Nephron (organoid): ENCODE results near the gene DNASE1L3.
"Not testable (repeated sequence)": the region's sequence is repeated elsewhere in the genome, so short reads cannot be mapped to it uniquely, and the experiment has no call there.

ENCODE experiments used
- H3K27ac Mint-ChIP-seq, 3 experiments: 2 replicates each; pipeline ENCODE4 v1.8.0; 2020; ENCODE audit warnings: mixed read lengths in 3 of 3, mild to moderate bottlenecking in 2 of 3, moderate library complexity in 1 of 3
- H3K27me3 Mint-ChIP-seq: 2 replicates; pipeline ENCODE4 v1.8.0; 2021; ENCODE audit warnings: low read depth, mild to moderate bottlenecking, moderate library complexity, mixed read lengths
- H3K36me3 Mint-ChIP-seq: 2 replicates; pipeline ENCODE4 v1.8.0; 2020; ENCODE audit warnings: low read depth, mixed read lengths
- H3K4me1 Mint-ChIP-seq: 2 replicates; pipeline ENCODE4 v1.8.0; 2020; ENCODE audit warnings: mixed read lengths
- H3K4me3 Mint-ChIP-seq, 3 experiments: 2 replicates each; pipeline ENCODE4 v1.8.0; 2020; ENCODE audit warnings: mild to moderate bottlenecking in 3 of 3, mixed read lengths in 3 of 3, moderate library complexity in 2 of 3
- H3K9me3 Mint-ChIP-seq: 2 replicates; pipeline ENCODE4 v1.8.0; 2020; ENCODE audit warnings: mixed read lengths
- CTCF ChIP-seq, 3 experiments: fragments of 200-600 bp; sonication (generic); IDR thresholded peaks; one replicate each; pipeline ENCODE4 v1.5.0; 2021; ENCODE audit warnings: antibody characterized with exemption in 3 of 3; ENCODE audit not compliant: unreplicated experiment in 3 of 3

The DNASE1L3 gene

GRCh38 chr3:58206406-58207011 is 4.3 kb downstream of the DNASE1L3 start:
- Mint-ChIP-seq H3K27me3 (peaks cover 37% of the 10 kb centered on the region), H3K4me3 (no peak overlapping the region), H3K9me3 (no peaks in the 10 kb centered on the region), H3K4me1 (peaks cover 9% of the 10 kb centered on the region), H3K27ac (no peak overlapping the region), H3K36me3 (no peaks in the 10 kb centered on the region)
- no peak for TF ChIP-seq CTCF (IDR thresholded peaks at IDR 0.05; ENCODE audit: unreplicated experiment in 3 of 3)

- no peak overlapping the region for H3K27ac Mint-ChIP-seq
- H3K27me3 Mint-ChIP-seq = peaks cover 37% of the 10 kb centered on the region
- no peak for TF ChIP-seq CTCF (IDR thresholded peaks at IDR 0.05; ENCODE audit: unreplicated experiment in 3 of 3)
- H3K36me3 Mint-ChIP-seq = no peaks in the 10 kb centered on the region
- no peaks in the 10 kb centered on the region for H3K9me3 Mint-ChIP-seq
- no peak overlapping the region for H3K4me3 Mint-ChIP-seq
- peaks cover 15% of the 10 kb centered on the region for H3K4me1 Mint-ChIP-seq
Observed at GRCh38 chr3:58205981-58206380, 4.8 kb downstream of the DNASE1L3 start.

- Mint-ChIP-seq H3K4me3 (no peak overlapping the region), H3K4me1 (peaks cover 18% of the 10 kb centered on the region), H3K27me3 (peaks cover 27% of the 10 kb centered on the region), H3K27ac (no peak overlapping the region), H3K36me3 (no peaks in the 10 kb centered on the region), H3K9me3 (no peaks in the 10 kb centered on the region)
- no peak for TF ChIP-seq CTCF (IDR thresholded peaks at IDR 0.05; ENCODE audit: unreplicated experiment in 3 of 3)
Observed at GRCh38 chr3:58204720-58205119, 6.1 kb downstream of the DNASE1L3 start.

GRCh38 chr3:58203541-58203940 is 7.2 kb downstream of the DNASE1L3 start:
- no peak for TF ChIP-seq CTCF (IDR thresholded peaks at IDR 0.05; ENCODE audit: unreplicated experiment in 3 of 3)
- H3K27ac Mint-ChIP-seq = no peak overlapping the region
- H3K4me3 Mint-ChIP-seq = no peak overlapping the region
- peaks cover 18% of the 10 kb centered on the region for H3K4me1 Mint-ChIP-seq
- H3K27me3 Mint-ChIP-seq = peaks cover 31% of the 10 kb centered on the region
- H3K36me3 Mint-ChIP-seq = no peaks in the 10 kb centered on the region
- H3K9me3 Mint-ChIP-seq = no peaks in the 10 kb centered on the region

- H3K9me3 Mint-ChIP-seq = no peaks in the 10 kb centered on the region
- TF ChIP-seq CTCF (IDR thresholded peaks at IDR 0.05; ENCODE audit: unreplicated experiment in 3 of 3) = no peak
- H3K36me3 Mint-ChIP-seq = no peaks in the 10 kb centered on the region
- no peak overlapping the region for H3K4me3 Mint-ChIP-seq
- H3K27me3 Mint-ChIP-seq = peaks cover 31% of the 10 kb centered on the region
- no peak overlapping the region for H3K27ac Mint-ChIP-seq
- H3K4me1 Mint-ChIP-seq = peaks cover 18% of the 10 kb centered on the region
Observed at GRCh38 chr3:58202917-58203360, 7.8 kb downstream of the DNASE1L3 start.

GRCh38 chr3:58201451-58201850 is 9.3 kb downstream of the DNASE1L3 start:
- peak overlapping the region; percentile 28 to 80 (median 67) for H3K27ac Mint-ChIP-seq
- not testable (repeated sequence) for H3K4me3 Mint-ChIP-seq, H3K36me3 Mint-ChIP-seq, H3K9me3 Mint-ChIP-seq
- peaks cover 18% of the 10 kb centered on the region for H3K4me1 Mint-ChIP-seq
- H3K27me3 Mint-ChIP-seq = peaks cover 29% of the 10 kb centered on the region
